IPS-NIHi7 (cell line): ENCODE results near the gene PAX7.
A peak's percentile ranks its signal among the peaks of the same experiment; 100 is the strongest.

Source experiments
- DNase-seq: peaks from one replicate; pipeline ENCODE4 v3.0.0; 2012; ENCODE audit warnings: mixed read lengths; ENCODE audit errors: extremely low spot score

PAX7 gene

DNA sequence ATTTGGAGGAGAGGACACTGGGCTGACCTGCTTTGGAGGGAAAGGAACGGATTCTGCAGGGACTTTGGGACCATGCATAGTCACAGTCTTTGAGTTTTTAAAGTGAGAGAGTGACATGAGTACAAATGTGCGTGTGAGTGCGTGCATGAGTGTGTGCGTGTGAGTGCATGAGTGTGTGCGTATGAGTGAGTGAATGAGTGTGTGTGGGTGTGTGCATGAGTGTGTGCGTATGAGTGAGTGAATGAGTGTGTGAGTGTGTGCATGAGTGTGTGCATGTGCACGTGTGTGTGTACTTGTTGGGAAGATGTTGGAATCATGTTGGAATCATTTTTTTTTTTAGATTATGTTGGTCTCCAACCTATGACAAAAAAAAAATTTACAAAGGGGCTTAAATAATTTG is 70.5 kb downstream of the PAX7 start:
- DNase-seq: no peak

DNA sequence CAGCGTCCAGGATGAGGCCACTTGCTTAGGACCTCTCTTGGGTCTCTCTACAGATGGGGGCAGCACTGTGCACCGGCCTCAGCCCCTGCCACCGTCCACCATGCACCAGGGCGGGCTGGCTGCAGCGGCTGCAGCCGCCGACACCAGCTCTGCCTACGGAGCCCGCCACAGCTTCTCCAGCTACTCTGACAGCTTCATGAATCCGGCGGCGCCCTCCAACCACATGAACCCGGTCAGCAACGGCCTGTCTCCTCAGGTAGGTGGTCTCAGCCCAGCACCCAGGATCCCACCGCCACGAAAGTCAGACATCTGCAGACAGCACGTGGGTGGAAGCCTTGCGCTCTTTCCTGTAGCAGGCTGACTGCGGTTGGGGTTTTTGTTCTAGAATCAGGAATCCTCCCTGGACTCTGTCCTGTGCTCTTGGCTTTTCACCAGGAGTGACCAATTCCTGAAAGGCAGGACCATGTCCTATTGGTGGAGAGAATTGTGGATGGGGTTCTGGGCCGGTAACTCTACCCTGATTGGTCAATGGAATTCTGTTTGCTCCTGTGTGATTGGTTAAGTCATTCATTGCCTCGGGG is 72.5 kb downstream of the PAX7 start:
- DNase-seq: peak; percentile 86

DNA sequence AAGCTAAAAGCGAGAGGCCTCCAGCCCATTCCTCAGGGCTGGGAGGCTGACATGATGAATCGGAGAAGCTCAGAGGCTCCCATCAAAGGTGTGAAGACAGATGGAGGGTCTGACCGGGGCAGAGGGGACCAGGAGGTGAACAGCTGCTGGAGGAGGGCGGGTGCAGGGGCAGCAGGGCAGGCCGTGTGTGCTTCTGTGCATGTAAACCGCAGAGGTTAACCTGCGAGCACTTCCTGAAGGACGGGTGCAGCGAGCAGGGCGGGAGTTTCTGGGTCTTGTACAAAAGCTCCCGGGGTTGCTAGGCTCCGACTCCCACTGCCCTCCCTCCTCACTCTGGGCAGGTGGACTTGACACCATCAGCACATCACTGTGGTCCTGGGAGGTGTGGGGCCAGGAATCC is 75.2 kb downstream of the PAX7 start:
- no peak for DNase-seq

DNA sequence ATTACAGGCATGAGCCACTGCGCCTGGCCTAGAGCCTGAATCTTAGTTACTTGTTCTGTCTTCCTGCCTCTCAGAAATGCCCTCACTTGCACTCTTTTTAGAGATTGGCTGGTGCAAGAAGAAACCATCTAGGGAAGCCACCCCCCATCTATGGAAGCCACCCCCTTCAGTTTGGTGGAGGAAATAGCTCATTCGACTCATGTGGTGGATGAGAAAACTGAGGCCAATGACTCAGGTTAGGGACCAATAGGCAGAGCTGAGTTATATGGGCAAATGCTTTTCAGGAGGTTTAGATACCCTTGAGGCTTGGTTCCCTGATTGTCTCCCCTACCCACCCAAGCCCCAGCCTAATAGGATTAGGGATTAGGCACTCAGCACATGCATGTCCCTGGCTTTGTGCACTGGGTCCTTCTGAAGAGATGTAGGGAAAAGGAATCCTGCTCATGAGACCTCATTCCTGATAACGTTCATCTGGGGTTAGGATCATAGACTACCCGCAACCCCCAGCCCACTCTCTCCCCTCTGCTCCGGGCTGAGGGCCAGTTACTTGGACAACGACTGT is 77.1 kb downstream of the PAX7 start:
- no peak for DNase-seq

DNA sequence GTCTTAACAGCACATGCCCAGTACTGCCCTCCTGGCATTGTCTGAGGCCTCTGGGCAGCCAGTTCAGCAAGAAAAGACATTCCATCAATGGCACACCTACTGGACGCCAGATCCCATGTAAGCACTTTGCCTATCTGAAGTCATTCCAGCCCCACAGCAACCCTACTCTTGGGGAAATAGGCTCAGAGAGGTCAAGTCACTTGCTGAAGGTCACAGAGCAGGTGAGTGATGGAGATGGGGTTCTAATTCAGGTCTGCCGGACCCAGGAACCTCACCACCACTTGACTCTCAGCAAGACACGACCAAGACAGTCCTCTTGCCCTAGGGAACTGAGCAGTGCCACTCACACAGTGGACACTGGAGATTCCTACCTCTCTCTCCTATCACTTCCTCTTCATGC is 79.4 kb downstream of the PAX7 start:
- no peak for DNase-seq

DNA sequence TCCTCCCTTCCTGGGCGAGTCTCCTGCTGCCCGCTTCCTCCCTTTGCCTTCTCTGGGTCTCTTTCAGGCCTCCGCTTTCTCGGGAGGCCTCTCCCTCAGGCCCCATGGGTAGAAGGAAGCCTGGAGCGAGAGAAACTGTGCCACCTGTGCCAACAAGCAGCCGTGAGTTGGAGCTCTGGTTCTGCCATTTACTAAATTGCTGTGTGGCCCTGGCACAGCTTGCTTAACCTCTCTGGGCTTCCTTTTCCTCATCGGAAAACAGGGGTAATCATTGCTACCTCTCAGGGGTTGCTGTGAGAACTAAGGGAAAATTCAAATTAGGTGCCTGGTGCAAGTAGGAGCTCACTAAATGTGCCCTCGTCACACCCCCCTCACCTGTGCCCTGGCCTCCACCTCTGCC is 80.4 kb downstream of the PAX7 start:
- DNase-seq: no peak

DNA sequence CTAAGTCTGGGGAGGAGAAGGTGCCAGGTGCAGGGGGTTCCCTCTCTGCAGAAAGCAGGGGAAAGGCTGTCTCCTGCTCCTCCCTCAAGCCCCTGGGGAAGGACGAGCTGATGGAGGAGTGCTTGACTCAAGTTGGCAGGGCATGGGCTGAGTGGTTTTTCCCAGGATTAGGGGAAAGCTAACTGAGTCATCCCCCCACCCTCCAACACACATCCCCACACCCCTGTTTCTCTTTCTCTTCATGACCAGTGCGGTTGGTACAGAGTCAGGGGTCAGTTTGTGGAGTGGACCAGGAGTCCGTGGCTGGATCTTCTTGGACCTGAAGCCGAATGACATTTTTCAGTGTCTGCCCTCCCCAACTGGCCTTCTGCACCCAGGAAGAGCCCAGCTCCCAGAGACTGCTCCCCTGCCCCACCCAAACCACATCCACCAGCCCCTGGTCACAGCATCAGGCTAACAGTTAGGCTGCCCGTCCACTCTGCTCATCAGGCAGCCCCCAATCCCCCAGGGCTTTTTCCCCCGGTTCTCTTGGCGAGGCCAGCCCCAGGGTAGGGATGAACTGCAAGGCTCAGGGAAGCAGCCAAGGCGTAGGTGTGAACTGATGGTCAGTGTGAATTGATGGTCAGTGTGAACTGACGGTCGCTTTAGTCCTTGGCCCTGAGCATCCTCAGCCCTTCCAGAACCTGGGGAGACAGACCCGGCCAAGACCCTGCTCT is 81.0 kb downstream of the PAX7 start:
- DNase-seq: no peak

DNA sequence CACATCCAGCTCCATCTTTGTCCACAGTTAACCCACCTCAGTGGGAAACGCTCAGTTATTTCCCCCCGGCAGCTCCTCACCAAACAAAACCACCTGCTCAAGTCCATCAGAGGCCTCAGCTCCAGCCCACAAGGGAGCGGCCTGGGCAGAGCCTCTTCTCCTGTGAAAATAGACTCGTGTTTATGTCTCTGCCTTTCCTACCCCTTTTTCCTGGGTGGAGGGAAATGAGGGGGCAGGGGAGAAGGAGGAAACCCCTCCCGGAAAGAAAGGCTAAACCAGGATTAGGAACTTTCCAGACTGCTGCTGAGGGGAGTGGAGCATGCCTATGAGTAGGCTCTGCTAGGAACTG is 81.6 kb downstream of the PAX7 start:
- DNase-seq: no peak

DNA sequence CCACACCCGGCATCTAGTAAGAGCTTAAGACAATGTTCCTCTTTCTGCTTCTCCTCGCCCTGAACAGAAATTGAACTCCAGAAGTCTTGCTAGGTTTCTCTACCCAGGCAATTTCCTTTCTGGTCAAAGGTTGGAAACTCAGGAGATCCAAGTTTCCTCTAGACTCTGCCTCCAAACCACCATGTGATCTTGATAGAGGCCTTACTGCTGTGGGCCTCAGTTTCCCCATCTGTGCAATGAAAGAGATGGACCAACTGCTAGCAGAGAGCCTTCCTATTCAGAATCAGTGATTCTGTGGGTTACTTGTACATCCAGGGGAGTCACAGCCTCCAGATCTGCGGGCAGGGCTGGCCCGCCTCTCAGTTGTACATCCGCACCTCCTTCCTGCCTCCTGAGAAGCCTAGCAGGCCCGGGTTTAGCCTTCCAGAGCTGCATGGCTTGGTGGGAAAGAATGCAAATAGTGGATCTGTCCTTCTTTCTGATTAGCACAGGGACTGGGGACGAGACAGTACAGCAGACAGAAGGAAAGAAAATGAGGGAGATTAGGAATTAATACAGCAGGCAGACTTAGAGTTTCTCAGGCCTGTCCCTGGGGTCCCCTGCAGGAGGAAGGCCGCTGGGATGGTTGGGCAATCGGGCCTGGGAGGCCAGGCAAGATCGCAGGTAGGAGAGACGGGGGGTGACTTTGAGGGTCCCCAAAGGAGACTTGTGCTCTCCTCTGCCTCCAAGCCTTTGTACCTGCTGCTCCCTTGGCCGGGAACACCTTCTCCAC is 83.9 kb downstream of the PAX7 start:
- DNase-seq: no peak

DNA sequence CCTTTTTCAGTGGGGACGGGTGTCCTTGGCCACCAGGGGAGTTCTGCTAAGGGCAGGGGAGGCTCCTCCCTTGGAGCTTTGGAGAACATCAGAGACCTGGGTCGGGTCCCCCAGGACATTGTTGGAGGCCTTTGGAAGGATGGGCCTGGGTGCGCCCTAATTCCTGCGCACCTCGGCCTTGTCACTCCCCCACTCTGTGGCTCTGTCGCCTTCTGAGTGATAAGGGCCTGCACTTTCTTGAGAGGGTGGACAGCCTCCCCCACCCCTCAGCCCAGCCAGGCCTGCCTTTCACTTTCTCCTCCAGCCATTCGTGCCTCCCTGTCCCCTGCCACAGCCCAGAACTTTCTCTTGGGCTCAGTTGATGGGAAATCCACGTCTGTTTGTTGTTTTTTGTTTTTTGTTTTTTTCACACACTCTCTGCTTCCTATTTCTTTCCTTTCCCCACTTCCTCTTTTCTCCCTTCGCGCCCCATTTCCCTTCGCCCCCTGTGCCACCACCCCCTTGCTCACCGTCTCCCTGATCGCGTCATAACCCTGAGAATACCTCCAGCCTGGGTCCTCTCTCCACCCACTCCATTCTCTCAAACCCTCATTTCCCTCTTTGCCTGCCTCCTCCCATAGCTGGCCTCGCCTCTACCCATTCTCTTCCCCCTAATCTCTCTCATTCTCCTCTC is 85.6 kb downstream of the PAX7 start:
- peak; percentile 44 for DNase-seq

DNA sequence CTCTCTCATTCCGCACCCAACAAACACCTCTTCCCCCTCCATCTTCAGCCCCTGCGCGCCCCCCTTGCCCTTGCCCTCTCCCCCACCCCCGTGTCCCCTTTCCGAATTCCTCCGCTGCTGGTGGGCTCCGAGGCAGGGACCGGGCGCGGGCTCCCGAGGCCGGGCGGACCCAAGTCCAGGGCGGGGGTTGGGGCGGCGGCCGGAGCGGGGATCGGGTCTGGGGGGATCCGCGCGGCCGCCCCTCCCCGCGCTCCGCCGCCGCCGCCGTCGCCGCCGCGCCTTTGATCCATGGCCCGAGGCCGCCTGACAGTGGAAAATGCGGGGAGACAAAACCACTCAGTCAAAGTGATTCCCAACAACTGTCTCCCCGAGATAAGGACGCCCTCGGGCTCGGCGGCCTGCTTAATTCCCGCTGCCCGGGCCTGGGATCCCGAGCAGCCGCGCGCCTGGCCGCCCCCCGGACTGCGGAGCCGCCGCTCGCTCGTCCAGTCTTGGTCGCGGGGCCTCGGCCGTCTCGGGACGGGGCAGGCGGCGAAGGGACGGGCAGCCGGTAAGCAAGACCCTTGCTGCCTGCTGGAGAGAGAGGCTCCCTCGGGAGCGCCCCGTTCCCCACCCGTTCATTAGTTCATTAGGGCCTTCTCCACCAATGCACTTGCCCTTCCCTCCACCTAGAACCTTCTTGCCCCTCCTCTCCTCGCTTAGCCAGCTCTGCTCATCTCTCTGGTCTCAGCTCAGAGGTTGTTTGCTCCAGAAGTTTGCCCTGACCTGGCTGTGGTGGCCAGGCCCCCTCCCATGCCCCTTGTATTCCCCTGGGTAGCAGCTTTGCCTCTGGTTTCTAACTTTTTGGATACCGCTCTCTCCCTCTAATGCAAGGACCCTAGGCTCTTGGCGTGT is 86.4 kb downstream of the PAX7 start:
- DNase-seq: peak; percentile 51

DNA sequence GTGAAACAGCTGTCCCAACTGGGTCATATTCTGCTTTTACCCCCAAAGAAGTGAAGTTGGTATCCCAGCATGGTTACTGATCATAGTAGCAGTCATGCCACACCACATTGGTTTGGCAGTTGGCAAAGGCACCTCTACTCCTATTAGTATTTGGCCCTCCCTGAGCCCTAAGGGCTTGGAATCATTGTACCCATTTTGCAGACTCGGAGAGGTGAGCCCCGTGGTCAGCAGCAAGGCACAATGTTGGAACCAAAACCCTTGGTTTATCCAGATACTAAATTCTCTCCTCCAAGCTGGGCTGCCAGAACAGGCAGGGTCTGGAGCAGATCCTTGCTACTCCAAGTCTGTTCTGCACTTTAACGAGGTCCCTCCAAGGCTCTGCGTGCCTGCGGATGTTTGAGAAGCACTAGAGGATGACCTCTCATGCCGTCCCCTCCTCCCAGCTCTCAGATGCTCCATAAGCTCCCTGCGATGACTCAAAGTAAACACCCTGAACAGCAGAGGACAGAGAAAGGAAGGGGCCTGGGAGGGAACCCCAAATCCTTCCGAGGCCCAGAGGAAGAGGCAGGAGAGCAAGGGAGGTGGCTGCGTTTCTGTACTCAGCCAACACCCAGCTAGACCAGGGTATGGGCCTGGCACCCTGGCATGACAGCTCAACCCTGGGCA is 89.3 kb downstream of the PAX7 start:
- no peak for DNase-seq

DNA sequence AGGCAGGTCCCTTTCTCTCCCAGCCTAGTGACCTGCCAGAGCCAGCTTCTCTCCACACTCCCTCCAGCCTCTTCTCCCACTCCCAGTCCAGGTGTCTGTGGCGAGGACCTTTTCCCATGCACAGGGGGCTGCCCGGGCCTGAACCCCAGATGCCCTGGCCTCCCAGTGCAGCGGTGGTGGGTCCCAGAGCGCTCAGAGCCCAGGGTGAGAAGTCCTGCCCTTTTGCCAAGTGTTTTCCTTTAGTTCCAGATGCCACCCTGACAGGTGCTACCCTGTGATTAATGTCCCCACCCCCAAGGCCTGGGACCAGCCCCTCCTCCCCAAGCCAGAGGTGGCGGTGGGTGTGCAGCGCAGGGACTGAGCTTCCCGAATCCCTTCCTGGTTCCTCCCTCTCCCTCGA is 90.4 kb downstream of the PAX7 start:
- no peak for DNase-seq

DNA sequence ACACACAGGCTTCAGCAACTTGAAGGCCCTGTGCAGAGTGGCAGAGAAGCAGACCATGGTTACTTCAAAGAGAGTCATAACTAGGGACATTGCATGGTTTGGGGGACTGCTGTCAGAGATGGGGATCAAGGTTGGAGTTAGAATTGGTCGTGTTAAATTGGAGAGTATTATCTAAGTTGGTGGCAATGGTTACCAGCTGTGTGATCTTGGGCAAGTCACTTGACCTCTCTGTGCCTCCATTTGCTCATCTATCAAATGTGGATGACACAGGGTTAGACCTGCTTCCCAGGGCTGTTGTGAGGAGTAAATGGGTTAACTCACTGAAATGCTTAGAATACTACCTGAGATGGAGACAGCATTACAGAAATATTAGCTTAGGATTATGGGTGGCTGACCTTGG is 91.1 kb downstream of the PAX7 start:
- DNase-seq: no peak

DNA sequence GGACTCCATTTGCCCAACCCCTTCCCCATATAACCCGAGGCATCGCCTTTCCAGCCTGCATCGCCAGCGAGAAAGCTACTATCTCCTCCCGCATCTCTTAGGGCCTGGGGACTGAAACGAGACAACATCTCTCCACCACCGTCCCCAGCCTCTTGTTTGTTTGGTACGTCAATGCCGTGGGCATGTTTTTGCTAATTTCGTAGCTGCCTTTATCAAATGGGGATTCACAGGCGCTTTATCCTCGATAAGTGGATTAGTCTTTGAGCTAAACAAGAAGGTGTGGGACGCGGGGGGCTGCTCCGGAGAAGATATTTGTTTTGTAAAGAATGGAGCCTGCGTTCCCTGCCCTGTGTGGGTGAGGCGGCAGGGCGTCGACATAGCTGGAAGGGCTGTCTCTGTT is 91.6 kb downstream of the PAX7 start:
- no peak for DNase-seq

DNA sequence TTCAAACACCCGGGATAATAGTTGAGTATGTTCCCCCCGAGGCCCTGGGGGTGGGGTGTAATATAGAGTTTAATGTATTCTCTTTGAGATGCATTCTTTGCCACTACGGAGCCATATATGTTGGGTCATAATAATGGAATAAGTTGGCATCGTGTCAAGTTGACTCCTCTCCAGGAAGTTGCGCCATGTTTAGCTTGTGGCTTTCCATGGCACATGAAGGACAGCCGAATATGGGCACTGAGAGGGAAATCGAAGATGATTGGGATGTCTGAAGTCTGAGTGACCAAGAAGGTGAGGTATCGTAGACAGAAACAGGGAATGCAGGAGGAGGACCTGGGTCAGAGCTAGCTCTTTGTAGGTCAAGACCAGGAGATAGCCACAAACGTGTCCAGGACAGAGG is 92.6 kb downstream of the PAX7 start:
- no peak for DNase-seq

DNA sequence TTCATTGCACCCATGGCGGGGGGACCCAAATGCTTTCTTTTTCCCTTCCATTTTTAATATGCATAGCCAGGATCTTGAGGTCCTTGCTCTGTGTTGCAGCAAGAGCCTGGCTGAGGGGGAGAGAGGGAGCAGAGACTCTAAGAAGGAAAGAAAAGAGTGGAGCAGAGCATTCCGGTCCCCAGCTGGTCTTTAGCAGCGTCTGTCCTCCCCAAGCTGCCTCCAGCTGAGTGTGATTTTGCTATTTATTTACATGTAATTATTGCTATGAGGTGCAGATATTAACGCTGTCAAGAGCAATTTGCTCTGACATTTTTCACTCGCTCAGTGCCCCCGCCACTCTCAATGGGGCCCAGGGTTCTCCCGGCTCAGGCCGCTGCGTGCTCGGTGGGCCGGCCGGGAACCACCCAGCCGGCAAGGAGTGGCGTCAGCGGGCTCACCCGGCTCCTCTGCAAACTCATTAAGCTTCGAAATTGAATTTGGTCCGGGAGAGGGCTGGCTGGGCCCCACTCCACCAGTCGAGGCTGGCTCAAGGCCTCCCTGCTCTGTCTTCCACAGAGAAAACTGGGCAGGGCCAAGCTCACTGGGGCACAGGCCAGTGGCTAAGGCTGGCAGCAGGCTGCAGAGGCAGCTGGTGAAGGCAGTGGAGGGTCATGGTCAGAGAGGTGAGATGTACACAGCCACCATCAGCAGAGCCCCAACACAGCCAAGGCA is 93.2 kb downstream of the PAX7 start:
- no peak for DNase-seq

DNA sequence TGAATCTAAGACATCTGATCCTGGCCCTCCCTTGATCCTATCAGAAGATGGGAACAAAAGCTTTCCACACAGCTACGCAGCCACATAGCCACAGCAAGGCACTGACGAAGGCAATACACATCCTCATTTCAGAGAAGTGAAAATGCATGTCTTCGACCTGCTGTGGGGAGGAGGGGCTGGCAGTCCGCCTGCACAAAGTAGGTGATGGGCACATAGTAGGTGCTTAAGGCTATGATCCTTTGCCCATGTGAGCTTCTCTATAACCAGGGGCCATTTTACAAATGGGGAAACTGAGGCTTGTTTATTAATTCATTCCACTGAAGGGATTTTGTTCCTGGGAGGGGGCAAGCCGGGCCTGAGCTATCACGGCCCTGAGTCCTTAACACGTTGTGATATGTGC is 94.2 kb downstream of the PAX7 start:
- DNase-seq: no peak

DNA sequence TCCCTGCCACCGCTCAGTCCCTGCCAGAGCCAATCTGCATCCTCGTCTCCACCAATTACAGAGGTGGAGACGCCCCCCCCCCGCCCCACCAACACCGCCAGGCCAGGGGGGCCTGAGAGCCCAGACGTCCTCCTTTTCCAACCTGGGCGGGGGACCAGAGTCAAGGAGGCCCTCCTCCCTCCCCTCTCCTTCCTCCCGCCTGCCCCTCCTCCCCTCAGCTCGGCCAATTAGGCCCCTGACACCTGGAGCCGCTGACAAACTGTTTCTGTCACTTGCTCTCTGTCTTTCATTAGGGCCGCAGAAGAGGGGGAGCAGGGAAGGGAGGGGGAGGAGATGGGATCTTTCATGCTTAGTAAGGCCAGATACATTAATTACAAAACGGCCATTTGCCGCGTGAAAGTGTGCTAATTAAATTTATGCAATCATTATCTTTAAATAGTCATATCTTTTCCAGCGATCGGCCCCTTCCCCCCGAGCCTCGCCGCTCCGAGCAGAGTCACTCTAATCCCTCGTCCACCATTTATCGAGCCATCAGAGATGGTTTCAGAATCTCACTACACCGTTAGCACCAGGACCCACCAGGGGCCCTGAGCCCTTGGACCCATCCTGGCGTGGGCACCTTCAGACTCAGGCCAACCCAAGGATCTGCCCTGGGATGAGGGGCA is 94.7 kb downstream of the PAX7 start:
- peak; percentile 63 for DNase-seq

DNA sequence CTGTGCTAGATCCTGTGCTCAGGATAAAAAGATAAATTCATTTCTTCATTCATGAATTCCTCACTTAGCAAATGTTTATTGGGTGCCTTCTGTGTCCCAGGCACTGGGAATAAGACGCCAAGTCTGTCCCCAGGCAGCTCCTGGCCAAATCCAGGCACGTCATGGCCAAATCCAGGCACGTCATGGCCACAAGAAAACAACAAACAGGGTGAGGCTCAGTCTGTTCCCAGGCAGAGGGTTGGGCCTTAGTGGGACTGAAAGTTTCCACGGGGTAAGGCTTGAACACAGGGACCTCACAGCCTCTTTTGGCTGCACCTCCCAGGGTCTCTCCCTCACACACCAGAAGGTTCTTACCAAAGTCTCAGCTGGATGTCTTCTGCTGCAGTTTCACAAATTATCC is 95.7 kb downstream of the PAX7 start:
- no peak for DNase-seq
